GM12878 (cell line): Measurements from ENCODE around the gene UTP25. TPM values are rescaled to one million over a fixed set of nuclear protein-coding genes. Genes with fewer than 3 reads are reported as not detected.
A peak's percentile ranks its signal among the peaks of the same experiment; 100 is the strongest.

Source experiments
- ATAC-seq: fragments of 200-7000 bp; cut with Tn5 transposase; 3 replicates; pipeline ENCODE4 v1.9.1; 2020; ENCODE audit warnings: mild to moderate bottlenecking, moderate library complexity
- BruUV-seq: library from RNA; stranded (reverse); fragments of 400-500 nt; replicated peaks from 2 replicates; lab custom pipeline; 2021; lab: Mats Ljungman, UMichigan
- CTCF ChIA-PET: fragments of 300-600 bp; sonication (Branson Sonifier 250); formaldehyde crosslinking; extraction: SDS; loops from one replicate; lab custom pipeline; 2021; ENCODE audit warnings: inconsistent platforms; lab: Yijun Ruan, JAX
- POLR2A ChIA-PET: fragments of 350-600 bp; formaldehyde crosslinking; extraction: SDS; loops from one replicate; lab custom pipeline; 2021; ENCODE audit warnings: inconsistent platforms; lab: Charles Lee
- RAD21 ChIA-PET: fragments of 300-600 bp; sonication (Branson Sonifier 250); formaldehyde crosslinking; loops from one replicate; lab custom pipeline; 2023; ENCODE audit warnings: antibody characterized with exemption; ENCODE audit not compliant: unreplicated experiment; lab: Charles Lee
- SMC1A ChIA-PET: fragments of 300-600 bp; sonication (Branson Sonifier 250); formaldehyde crosslinking; loops from one replicate; lab custom pipeline; 2023; ENCODE audit not compliant: unreplicated experiment, uncharacterized antibody; lab: Charles Lee
- DNase-seq: peaks from one replicate; pipeline ENCODE4 v3.0.0-alpha.2; 2011; ENCODE audit warnings: low read depth, low spot score
- FAIRE-seq: peaks from 3 replicates; lab custom pipeline; 2011; peaks lifted over from hg19 to GRCh38; lab: Jason Lieb, UNC
- H2AFZ ChIP-seq: 2 replicates; pipeline ENCODE4 v1.6.0; 2011; ENCODE audit warnings: low read depth, low read length, control low read depth; ENCODE audit not compliant: control insufficient read depth
- H3K27ac ChIP-seq: 2 replicates; pipeline ENCODE4 v1.5.1; 2011; ENCODE audit warnings: control low read depth; ENCODE audit not compliant: control insufficient read depth, insufficient read depth
- H3K27me3 ChIP-seq, 2 experiments: replicated peaks in 1 of 2; 2 replicates each; pipeline versions ENCODE4 v1.6.0 to v1.6.1; 2011; ENCODE audit warnings: low read length in 1 of 2; ENCODE audit not compliant: control insufficient read depth in 2 of 2, insufficient read depth in 2 of 2
- H3K36me3 ChIP-seq, 2 experiments: 2 replicates each; pipeline ENCODE4 v1.5.1; 2011; ENCODE audit warnings: low read length in 1 of 2; ENCODE audit not compliant: control insufficient read depth in 2 of 2, insufficient read depth in 2 of 2
- H3K4me1 ChIP-seq: 2 replicates; pipeline ENCODE4 v1.6.1; 2011; ENCODE audit warnings: mild to moderate bottlenecking, low read length, moderate library complexity, mixed read lengths; ENCODE audit not compliant: control insufficient read depth, insufficient read depth
- H3K4me2 ChIP-seq: 2 replicates; pipeline ENCODE4 v1.6.0; 2011; ENCODE audit warnings: control low read depth; ENCODE audit not compliant: control insufficient read depth, insufficient read depth
- H3K4me3 ChIP-seq: fragments of 200-600 bp; sonication (generic); 2 replicates; pipeline ENCODE4 v1.5.1; 2016
- H3K79me2 ChIP-seq: 2 replicates; pipeline ENCODE4 v1.6.0; 2011; ENCODE audit warnings: low read length; ENCODE audit not compliant: control insufficient read depth, insufficient read depth
- H3K9ac ChIP-seq: 2 replicates; pipeline ENCODE4 v1.8.0; 2011; ENCODE audit warnings: low read length, control low read depth, mixed read lengths; ENCODE audit not compliant: control insufficient read depth, insufficient read depth
- H3K9me3 ChIP-seq: replicated peaks from 3 replicates; pipeline ENCODE4 v1.5.1; 2011; ENCODE audit warnings: mild to moderate bottlenecking, low read length; ENCODE audit not compliant: control insufficient read depth, insufficient read depth
- H4K20me1 ChIP-seq: 2 replicates; pipeline ENCODE4 v1.6.0; 2011; ENCODE audit not compliant: control insufficient read depth, insufficient read depth
- BCL3 ChIP-seq: IDR thresholded peaks from 2 replicates; pipeline ENCODE4 v1.6.1; 2011; ENCODE audit warnings: borderline replicate concordance, low read depth, mild to moderate bottlenecking, moderate library complexity, low read length; ENCODE audit not compliant: insufficient read depth, poor library complexity, severe bottlenecking
- CREM ChIP-seq: IDR thresholded peaks from 2 replicates; pipeline ENCODE4 v1.6.1; 2014; ENCODE audit warnings: antibody characterized with exemption, low read depth
- EGR1 ChIP-seq, 2 experiments: IDR thresholded peaks; 1 replicate in 1 of 2; 2 replicates in 1 of 2; pipeline ENCODE4 v1.6.1; 2011 to 2012; ENCODE audit warnings: low read depth in 2 of 2, low read length in 2 of 2, borderline replicate concordance in 1 of 2, mild to moderate bottlenecking in 1 of 2, moderate library complexity in 1 of 2
- IRF4 ChIP-seq: IDR thresholded peaks from 2 replicates; pipeline ENCODE4 v1.6.1; 2011; ENCODE audit warnings: low read depth, low read length
- MEF2A ChIP-seq: IDR thresholded peaks from 2 replicates; pipeline ENCODE4 v1.6.1; 2011; ENCODE audit warnings: low read depth, mild to moderate bottlenecking, low read length, moderate library complexity; ENCODE audit not compliant: insufficient read depth
- POLR2AphosphoS5 ChIP-seq: IDR thresholded peaks from 2 replicates; pipeline ENCODE4 v1.6.1; 2011; ENCODE audit warnings: mild to moderate bottlenecking, low read length, inconsistent platforms
- POU2F2 ChIP-seq: IDR thresholded peaks from 3 replicates; pipeline ENCODE4 v1.6.1; 2011; ENCODE audit warnings: low read depth, mild to moderate bottlenecking, low read length, borderline replicate concordance
- RBBP5 ChIP-seq: fragments of 200-600 bp; sonication (generic); conservative IDR thresholded peaks from 2 replicates; pipeline ENCODE4 v1.6.1; 2016
- TARDBP ChIP-seq: IDR thresholded peaks from 2 replicates; pipeline ENCODE4 v1.6.1; 2016; ENCODE audit warnings: borderline replicate concordance
- WGBS: methylation state at CpG from one replicate; pipeline ENCODE4 v1.1.6; 2016; ENCODE audit warnings: low lambda C conversion rate; ENCODE audit not compliant: insufficient replicate concordance, insufficient coverage; ENCODE audit errors: missing lambda C conversion rate; 5-methylcytosine and 5-hydroxymethylcytosine counted together
- in situ Hi-C: fragments of 300-500 bp; cut with MboI; formaldehyde crosslinking; loops from 9 replicates; pipeline ENCODE4 v1.14.3; 2018; ENCODE audit warnings: mixed read lengths
- intact Hi-C: fragments of 100-400 bp; cut with micrococcal nuclease; formaldehyde crosslinking; loops from one replicate; pipeline ENCODE4 v1.14.2; 2022; ENCODE audit not compliant: unreplicated experiment
- polyA plus RNA-seq, 11 experiments: library from polyadenylated mRNA; depleted of rRNA in 4 of 11; unstranded in 6 of 11; stranded (reverse) in 5 of 11; fragments of >200 nt; fragmentation: Nextera tagmentation in 4 of 11; fragmentation: Illumina TruSeq in 1 of 11; extraction: Ambion mirVana in 4 of 11; extraction: Trizol in 1 of 11; gene quantifications; 1 replicate in 1 of 11; 2 replicates in 10 of 11; pipeline versions ENCODE4 v1.2.1 to v1.2.3, GENCODE V29; 2011 to 2016; ENCODE audit warnings: inconsistent platforms in 2 of 11, missing spikeins in 2 of 11, low read depth in 1 of 11
- total RNA-seq, 4 experiments: library from RNA; depleted of rRNA in 3 of 4; stranded (reverse); fragments of >200 nt in 3 of 4; fragmentation: Illumina TruSeq in 1 of 4; extraction: Trizol in 1 of 4; gene quantifications; 2 replicates each; pipeline versions ENCODE4 v1.2.1 to v1.2.3, GENCODE V29; 2013 to 2021
- TF ChIP-seq, protein P1 (sequence below): fragments of 450-650 bp; formaldehyde crosslinking; IDR thresholded peaks from 2 replicates; pipeline ENCODE4 v1.5.0; 2022; ENCODE audit warnings: mild to moderate bottlenecking, missing genetic modification characterization

UTP25 gene
- total and polyA plus RNA-seq, 10 of the 15 experiments (the other 5 are each of a cell fraction or from before 2014, with no cell fraction given) = 3.0 to 13.3 (median 8.5) TPM

GRCh38 chr1:209790286-209791193 is 37.2 kb upstream of the UTP25 start:
- no peak for DNase-seq
- Histone ChIP-seq H3K27me3 (peaks cover 5 to 7% of the 10 kb centered on the region in 2 experiments; a peak in 3 of 4 replicates), H3K4me3 (no peak overlapping the region), H3K27ac (no peak overlapping the region), H3K9me3 (no peaks in the 10 kb centered on the region; the same call in 2 of the 3 replicates), H3K4me1 (no peaks in the 10 kb centered on the region), H4K20me1 (no peaks in the 10 kb centered on the region), H3K79me2 (no peaks in the 10 kb centered on the region)
- 41% methylated on average over 10 of the region's 10 CpGs for WGBS
- no peak for FAIRE-seq
- in situ Hi-C loops = no loop called here
- ATAC-seq = peak; percentile 32; the same call in 2 of the 3 replicates
- CTCF ChIA-PET = interaction anchor here (0.5 to 1.7 kb wide), 6 partner anchors 12 to 42 kb away, joined by 3 to 5 read pairs (median 3); partner anchors contain the start of gene UTP25
- no peak for TF ChIP-seq TARDBP
- TF ChIP-seq POU2F2 = no peak
- no peak for TF ChIP-seq IRF4
- no peak for TF ChIP-seq RBBP5
- TF ChIP-seq, protein P1, sequence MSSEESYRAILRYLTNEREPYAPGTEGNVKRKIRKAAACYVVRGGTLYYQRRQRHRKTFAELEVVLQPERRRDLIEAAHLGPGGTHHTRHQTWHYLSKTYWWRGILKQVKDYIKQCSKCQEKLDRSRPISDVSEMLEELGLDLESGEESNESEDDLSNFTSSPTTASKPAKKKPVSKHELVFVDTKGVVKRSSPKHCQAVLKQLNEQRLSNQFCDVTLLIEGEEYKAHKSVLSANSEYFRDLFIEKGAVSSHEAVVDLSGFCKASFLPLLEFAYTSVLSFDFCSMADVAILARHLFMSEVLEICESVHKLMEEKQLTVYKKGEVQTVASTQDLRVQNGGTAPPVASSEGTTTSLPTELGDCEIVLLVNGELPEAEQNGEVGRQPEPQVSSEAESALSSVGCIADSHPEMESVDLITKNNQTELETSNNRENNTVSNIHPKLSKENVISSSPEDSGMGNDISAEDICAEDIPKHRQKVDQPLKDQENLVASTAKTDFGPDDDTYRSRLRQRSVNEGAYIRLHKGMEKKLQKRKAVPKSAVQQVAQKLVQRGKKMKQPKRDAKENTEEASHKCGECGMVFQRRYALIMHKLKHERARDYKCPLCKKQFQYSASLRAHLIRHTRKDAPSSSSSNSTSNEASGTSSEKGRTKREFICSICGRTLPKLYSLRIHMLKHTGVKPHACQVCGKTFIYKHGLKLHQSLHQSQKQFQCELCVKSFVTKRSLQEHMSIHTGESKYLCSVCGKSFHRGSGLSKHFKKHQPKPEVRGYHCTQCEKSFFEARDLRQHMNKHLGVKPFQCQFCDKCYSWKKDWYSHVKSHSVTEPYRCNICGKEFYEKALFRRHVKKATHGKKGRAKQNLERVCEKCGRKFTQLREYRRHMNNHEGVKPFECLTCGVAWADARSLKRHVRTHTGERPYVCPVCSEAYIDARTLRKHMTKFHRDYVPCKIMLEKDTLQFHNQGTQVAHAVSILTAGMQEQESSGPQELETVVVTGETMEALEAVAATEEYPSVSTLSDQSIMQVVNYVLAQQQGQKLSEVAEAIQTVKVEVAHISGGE = no peak
- TF ChIP-seq BCL3 = no peak
- TF ChIP-seq CREM = no peak
- TF ChIP-seq POLR2AphosphoS5 = no peak
- no peak for TF ChIP-seq MEF2A
- TF ChIP-seq EGR1 (IDR thresholded peaks at IDR 0.05; ENCODE audit: borderline replicate concordance in 1 of 2, low read depth in 2 of 2, low read length in 2 of 2) = no peak
- TF ChIP-seq, all 136 proteins: peak for 0
- Histone ChIP-seq H2AFZ (no peak overlapping the region), H3K36me3 (no peaks in the 10 kb centered on the region), H3K4me2 (no peak overlapping the region), H3K9ac (no peak overlapping the region)
- BruUV-seq = no TSS peak
- intact Hi-C loops = no loop called here
- ChIA-PET RAD21 (no interaction called here), SMC1A (interaction anchor here (0.7 to 2.5 kb wide), 10 partner anchors 9 to 42 kb away, joined by 3 to 8 read pairs (median 3); no protein-coding TSS in a partner anchor), POLR2A (interaction anchor here (1.1 kb wide), 1 partner anchor 17 kb away, joined by 4 read pairs; no protein-coding TSS in a partner anchor)
